DMS 273 treated with DMSO at 0.1 percent for 48 hours (cell line): ENCODE results near the gene ARHGEF3.

Source experiments
- DNase-seq: peaks from one replicate; lab custom pipeline; 2025; lab: John Stamatoyannopoulos, UW

Gene ARHGEF3

DNA sequence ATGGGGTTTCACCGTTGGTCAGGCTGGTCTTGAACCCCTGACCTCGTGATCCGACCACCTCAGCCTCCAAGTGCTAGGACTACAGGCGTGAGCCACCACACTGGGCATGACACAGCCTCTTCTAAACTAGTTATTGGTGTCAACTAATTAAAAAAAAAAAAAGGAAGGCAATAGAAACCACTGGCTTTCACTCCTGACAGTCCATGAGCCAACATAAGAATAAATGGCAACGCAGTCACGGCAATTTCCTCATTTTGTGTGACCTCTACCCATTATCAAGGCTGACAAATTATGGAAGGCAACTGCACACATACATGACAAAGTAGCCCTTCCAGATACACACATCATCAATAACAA lies 5.9 kb downstream of the ARHGEF3 start:
- DNase-seq = no peak

DNA sequence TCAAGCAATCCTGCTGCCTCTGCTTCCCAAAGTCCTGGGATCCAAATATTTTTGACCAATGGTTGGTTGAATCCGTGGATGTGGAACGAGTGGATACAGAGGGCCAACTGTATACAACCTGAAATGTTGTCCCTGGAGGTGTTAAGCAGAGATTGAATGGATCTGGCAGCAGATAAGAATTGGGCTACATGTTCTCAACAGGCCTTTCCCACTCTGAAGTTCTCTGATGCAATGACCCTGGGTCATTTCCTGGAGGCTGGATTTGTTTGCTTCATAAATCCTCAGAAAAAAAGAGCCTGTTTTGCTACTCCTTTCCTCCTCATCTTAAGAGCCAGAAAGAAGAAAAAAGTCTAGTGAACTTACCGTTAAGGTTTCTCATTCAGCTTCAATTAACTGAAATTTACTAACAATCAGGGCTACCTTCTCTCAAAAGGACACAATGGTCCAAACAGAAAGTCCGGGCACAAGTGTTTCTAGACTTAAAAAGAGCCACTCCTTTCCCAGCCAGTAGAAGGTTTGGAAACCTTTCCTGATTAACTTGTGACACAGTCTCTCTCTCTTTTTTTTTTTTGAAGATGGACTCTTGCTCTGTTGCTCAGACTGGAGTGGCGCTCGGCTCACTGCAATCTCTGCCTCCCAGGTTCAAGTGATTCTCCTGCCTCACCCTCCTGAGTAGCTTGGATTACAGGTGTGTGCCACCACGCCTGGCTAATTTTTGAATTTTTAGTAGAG lies 6.5 kb downstream of the ARHGEF3 start:
- DNase-seq = no peak

- no peak for DNase-seq
These were observed 9.6 kb downstream of the ARHGEF3 start for GRCh38 chr3:56792193-56792592.

GRCh38 chr3:56790016-56790821 lies 11.5 kb downstream of the ARHGEF3 start:
- DNase-seq = no peak

- DNase-seq = no peak
These were observed 12.7 kb downstream of the ARHGEF3 start for GRCh38 chr3:56789076-56789475.

DNA sequence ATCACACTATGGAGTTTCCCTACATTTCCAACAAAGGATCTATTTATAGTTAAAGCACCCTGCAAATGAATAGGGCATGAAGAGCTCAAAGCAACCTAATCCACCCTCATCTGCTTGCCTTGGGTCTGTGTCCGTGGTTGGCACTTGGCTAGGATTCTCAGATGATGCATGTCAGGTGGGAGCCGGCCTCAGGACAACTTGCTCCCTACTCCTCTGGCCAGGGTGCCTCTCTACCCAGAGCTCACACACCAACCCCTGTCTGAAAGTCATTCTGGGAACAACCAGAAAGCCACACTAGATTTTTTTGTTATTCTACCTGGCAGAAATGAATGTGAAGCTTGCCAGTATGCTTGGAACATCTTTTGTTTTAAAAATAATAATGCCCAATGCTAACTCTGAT lies 13.2 kb downstream of the ARHGEF3 start:
- no peak for DNase-seq

- DNase-seq = no peak
These were observed 13.9 kb downstream of the ARHGEF3 start for GRCh38 chr3:56787784-56788256.

- no peak for DNase-seq
These were observed 14.4 kb downstream of the ARHGEF3 start for GRCh38 chr3:56787258-56787775.

GRCh38 chr3:56785499-56785898 lies 16.2 kb downstream of the ARHGEF3 start:
- DNase-seq = no peak

DNA sequence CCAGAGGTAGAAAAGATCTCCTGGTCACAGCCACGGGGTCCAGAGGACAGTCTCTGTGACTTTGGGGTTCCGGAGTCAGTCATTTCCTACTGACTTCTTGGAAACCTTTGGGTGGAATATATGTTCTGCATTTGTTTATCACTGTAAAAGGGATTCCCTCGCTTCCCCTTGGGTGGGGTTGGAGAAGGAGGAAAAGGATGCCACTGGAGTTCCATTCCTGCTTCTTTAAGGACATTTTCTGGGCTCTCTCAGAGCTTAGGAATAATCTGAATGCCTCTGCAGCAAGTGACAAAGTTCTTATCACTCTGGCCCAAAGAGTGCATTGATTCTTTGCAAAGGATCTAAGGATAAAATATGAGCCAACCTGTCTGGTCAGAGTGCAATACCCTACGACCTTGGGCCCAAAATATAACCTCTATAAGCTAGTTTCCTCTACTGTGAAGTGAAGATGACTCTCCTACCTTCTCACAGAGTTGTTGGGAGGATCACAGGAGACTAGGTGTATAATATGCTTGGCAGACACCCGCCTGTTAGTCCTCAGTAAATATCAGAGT lies 17.2 kb downstream of the ARHGEF3 start:
- DNase-seq = no peak

DNA sequence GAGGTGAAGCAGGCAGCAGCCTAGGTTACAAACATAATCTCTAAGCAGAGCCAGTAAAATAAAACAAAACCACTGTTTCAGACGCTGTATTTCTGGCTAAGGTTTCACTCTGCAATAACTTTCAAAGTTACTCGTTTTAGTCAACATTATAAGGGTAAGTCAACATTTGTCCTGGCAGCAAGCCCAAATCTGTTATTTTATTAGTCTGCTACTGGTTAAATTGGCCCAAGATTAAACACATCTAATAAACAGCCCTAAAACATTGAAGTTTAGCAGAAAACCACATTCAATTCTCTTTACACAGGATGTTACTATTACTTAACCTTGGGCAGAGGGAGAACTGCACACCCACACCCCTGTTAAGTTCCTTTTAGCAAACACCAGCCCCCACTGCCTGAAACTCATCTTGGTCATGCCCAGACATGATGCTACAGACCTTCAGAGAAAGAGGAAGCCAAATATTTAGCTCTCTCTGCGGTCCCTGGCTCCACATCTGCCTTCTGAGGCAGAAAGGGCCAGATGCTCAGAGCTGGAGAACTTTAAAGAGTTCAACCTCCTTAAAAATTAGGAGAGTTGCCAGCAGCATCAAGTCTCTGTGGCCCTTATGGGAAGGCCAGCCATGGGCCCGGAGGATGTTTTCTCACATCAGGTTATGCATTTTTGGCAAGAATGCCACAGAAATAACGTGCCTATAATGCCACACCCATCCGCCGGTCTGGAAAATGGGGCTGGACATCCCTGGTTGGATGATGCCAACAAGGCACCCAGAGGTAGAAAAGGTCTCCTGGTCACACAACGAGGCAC lies 17.9 kb downstream of the ARHGEF3 start:
- peak; percentile 89 for DNase-seq

DNA sequence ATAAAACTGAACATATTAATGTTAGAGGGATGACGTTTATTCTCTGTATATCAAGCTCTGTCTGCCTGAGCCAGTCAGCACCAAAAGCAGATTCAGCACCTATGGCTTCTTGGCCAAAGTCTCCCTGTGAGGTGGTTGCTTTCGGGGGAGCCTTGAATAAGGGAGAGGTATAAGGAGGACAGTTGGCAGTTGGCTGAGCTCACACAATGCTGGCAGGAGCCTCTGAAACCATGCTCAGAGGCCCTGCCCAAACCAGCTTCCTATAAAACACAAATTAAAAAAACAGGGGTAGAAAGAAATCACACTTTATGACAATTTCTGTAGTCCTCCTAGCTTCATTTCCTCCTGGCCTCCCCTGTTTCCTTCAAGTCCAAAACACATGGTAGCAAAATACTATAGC lies 18.8 kb downstream of the ARHGEF3 start:
- no peak for DNase-seq

DNA sequence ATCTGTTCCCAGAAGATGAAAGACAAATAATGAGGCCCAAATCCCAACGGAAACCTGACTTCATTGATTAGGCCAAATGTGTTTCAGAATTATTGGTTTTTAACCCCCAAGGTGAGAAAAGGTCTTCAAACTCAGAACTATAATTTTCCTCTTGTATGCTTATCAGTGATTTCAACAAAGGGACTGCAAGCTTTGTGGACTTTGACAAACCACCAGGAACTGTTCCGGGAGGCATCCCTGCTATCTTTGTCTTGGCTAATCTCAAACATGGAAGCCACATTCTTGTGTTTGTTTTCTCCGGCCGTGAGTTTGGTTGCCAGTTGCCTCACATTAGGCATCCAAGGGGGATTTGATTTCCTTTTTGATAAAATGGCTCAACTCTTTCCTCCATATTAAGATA lies 19.5 kb downstream of the ARHGEF3 start:
- DNase-seq = no peak

GRCh38 chr3:56781762-56782161 lies 20.0 kb downstream of the ARHGEF3 start:
- DNase-seq = no peak

DNA sequence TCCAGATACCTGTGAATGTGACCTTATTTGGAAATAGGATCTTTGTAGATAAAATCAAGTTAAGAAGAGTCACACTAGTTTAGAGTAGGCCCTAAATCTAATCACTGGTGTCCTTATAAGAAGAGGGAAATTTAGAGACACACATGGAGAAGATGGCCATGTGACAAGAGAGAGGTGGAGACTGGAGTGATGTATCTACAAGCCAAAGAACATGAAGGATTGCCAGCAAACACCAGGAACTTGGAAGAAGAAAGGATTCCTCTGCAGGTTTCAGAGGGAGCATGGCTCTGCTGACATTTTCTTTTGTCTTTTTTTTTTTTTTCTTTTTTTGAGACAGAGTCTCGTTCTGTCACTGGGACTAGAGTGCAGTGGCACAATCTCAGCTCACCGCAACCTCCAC lies 20.8 kb downstream of the ARHGEF3 start:
- no peak for DNase-seq

DNA sequence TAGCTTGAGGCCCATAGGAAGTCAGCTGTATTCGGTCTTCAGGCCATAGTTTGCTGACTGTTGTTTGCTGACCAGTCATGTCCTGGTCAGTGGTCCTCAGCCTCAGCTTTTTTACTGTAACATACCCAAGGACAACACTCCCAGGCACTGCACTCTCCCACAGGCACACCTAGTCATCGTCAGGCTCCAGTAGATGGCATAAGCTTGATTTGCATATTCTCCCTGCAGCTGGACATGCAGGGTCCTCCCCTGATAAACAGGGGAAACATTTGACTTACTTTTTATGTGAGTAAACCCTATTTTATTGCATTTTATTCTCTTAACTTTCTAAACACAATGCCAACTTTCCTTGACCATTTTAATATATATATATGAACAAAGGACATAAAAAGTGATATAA lies 22.9 kb downstream of the ARHGEF3 start:
- no peak for DNase-seq

GRCh38 chr3:56776556-56776950 lies 25.2 kb downstream of the ARHGEF3 start:
- no peak for DNase-seq

- DNase-seq = no peak
These were observed 25.8 kb downstream of the ARHGEF3 start for GRCh38 chr3:56775838-56776555.

DNA sequence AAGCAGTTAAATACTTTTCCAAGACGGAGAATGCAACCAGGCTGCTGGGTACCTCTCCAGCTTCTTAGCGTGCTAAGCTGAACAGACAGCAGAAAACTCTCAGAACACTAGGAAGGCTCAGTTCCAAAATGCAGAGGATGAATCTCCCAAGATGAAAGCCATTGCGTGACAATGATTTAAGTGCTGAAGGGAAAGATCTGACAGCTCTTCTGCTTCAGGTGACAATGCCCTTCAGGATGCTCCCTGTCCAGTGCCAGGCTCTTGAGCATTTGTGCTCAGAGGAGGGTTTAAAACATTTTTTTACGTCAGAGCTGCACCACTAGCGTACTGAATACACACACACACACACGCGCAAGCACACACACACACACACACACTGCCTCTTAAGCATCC lies 26.3 kb downstream of the ARHGEF3 start:
- no peak for DNase-seq

DNA sequence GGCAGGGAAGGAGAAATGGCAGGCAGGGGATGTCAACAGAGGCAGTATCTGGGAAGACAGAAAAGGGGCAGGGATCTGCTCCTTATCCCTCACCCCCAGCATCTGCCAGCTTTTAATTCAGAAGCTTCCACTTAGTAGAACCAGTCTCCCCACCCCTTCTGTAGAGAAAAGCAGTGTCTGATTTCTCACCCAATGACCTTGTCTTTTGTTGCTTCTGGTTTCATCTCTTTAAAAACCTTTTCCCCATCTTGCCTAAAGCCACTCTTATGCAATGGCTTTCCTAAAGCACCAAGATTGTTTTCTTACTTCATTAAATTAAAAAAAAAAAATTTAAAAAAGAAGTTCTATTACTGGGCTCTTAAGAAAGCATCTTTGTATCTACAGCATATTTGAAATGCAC lies 27.8 kb downstream of the ARHGEF3 start:
- peak; percentile 33 for DNase-seq
